Measurements from ENCODE around the gene FXYD6.
"Not testable (repeated sequence)": the region's sequence is repeated elsewhere in the genome, so short reads cannot be mapped to it uniquely, and the experiment has no call there.

Gene FXYD6

GRCh38 chr11:117868815-117869561, 7.5 kb downstream of the FXYD6 start:
- no peak for DNase-seq

- no peak for DNase-seq
These were observed 8.4 kb downstream of the FXYD6 start for GRCh38 chr11:117868088-117868487.

- no peak for DNase-seq
These were observed 9.9 kb downstream of the FXYD6 start for GRCh38 chr11:117866526-117866925.

- DNase-seq = not testable (repeated sequence)
These were observed 10.9 kb downstream of the FXYD6 start for GRCh38 chr11:117865546-117865945.

GRCh38 chr11:117863383-117863782, 13.1 kb downstream of the FXYD6 start:
- no peak for DNase-seq

- no peak for DNase-seq
These were observed 13.7 kb downstream of the FXYD6 start for GRCh38 chr11:117862753-117863152.

- DNase-seq = no peak
These were observed 14.3 kb downstream of the FXYD6 start for GRCh38 chr11:117862019-117862725.

GRCh38 chr11:117861151-117862018, 15.1 kb downstream of the FXYD6 start:
- DNase-seq = no peak

- DNase-seq = no peak
These were observed 16.3 kb downstream of the FXYD6 start for GRCh38 chr11:117860139-117860538.

- no peak for DNase-seq
These were observed 16.9 kb downstream of the FXYD6 start for GRCh38 chr11:117859488-117860112.

- DNase-seq = no peak
These were observed 17.4 kb downstream of the FXYD6 start for GRCh38 chr11:117859061-117859460.

GRCh38 chr11:117857734-117858414, 18.6 kb downstream of the FXYD6 start:
- DNase-seq = no peak

GRCh38 chr11:117855912-117856651, 20.4 kb downstream of the FXYD6 start:
- DNase-seq = no peak

GRCh38 chr11:117855186-117855845, 21.1 kb downstream of the FXYD6 start:
- no peak for DNase-seq

GRCh38 chr11:117852309-117852708, 24.1 kb downstream of the FXYD6 start:
- DNase-seq = no peak

- DNase-seq = no peak
These were observed 24.6 kb downstream of the FXYD6 start for GRCh38 chr11:117851852-117852251.

GRCh38 chr11:117851106-117851505, 25.4 kb downstream of the FXYD6 start:
- DNase-seq = no peak

GRCh38 chr11:117849781-117850414, 26.6 kb downstream of the FXYD6 start:
- no peak for DNase-seq

- peak; percentile 69 for DNase-seq
These were observed 32.6 kb downstream of the FXYD6 start for GRCh38 chr11:117843666-117844484.

All from KG1 (cell line).